Measurements from ENCODE around the gene TXNDC5. TPM values are rescaled to one million over a fixed set of nuclear protein-coding genes. Genes with fewer than 3 reads are reported as not detected.
A peak's percentile ranks its signal among the peaks of the same experiment; 100 is the strongest.

Gene TXNDC5
- total RNA-seq, 1 experiment from 2014 or later, result 162 TPM

DNA sequence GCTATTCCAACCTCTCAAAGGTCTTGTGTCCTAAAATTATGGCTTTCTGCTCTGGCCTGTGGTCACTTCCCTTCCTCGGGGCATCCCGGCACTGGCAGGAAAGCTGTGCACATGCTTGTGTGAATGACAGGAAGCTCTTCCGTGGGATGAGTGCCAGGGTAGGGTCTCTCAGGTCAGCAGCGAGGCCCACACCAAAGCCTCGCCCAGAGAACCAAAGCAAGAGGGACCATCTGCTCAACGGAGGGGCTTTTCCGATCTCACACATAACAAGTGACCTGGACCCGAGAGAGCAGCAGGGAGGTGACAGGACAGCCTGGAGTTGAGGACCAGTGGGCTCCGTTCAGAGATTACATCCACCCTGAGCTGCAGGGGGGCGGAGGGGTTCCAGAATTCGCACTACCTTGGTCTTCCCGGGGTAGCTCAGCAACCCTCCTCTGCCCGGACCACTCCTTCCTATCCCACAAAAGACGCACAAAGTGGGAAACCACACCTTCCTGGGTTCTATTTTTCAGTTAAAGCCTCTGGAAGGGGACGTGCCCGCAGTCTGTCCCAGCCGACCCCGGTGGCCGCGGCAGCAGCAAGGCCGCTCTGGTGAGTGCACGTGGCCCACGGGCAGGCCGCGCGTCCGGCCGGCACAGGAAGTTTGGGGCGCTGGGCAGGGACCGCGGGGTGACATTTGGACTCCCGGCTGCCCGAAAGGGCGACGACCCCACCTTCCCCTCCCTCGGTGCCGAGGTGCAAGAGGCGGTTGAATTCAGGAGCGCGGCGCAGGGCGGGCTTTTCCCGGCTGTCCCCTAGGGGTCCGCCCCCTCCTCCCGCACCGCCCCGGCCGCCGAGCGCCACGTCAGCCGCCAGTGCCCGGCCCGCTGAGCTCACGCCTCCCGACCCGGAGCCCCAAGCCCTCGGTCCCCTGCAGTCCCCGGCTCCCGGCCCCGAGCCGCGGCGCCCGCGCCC lies 988 bp downstream of the TXNDC5 start:
- Histone ChIP-seq H2AFZ (ENCODE audit: low read depth, low read length, poor library complexity, severe bottlenecking) (no peak overlapping the region), H3K4me1 (ENCODE audit: control insufficient read depth in 1 of 2, insufficient read depth in 2 of 2, low read length in 2 of 2) (peaks cover 5 to 24% of the 10 kb centered on the region in 2 experiments), H3K27me3 (ENCODE audit: insufficient read depth, low read length) (peaks cover 20% of the 10 kb centered on the region; the same call in 1 of the 2 replicates), H3K4me3 (replicated peaks in 1 of 2; ENCODE audit: low read depth in 1 of 2, low read length in 2 of 2) (peak overlapping the region; percentile 79 to 94), H3K9me3 (ENCODE audit: control insufficient read depth in 1 of 2, insufficient read depth in 1 of 2, low read depth in 1 of 2, low read length in 2 of 2) (no peaks in the 10 kb centered on the region), H3K79me2 (ENCODE audit: insufficient read depth, low read length) (peaks cover 54% of the 10 kb centered on the region), H4K20me1 (ENCODE audit: insufficient read depth) (peaks cover 6% of the 10 kb centered on the region; the same call in 1 of the 2 replicates), H3K36me3 (ENCODE audit: control insufficient read depth in 1 of 2, insufficient read depth in 2 of 2, low read length in 2 of 2) (peaks cover 0 to 10% of the 10 kb centered on the region in 2 experiments; a peak in 1 of 4 replicates), H3K4me2 (ENCODE audit: low read length) (peak overlapping the region; percentile 91), H3K9ac (ENCODE audit: low read length) (peak overlapping the region; percentile 92), H3K27ac (ENCODE audit: low read depth, low read length) (peak overlapping the region; percentile 87), H3K9me2 (ENCODE audit: insufficient read depth) (no peaks in the 10 kb centered on the region)
- ChIA-PET RAD21 (ENCODE audit: low non-redundant PET in 1 of 2, low total read pairs in 2 of 2, uncharacterized antibody in 2 of 2, unreplicated experiment in 2 of 2) (no interaction called here), POLR2A (no interaction called here), CTCF (interaction anchor here (0.6 kb wide), 1 partner anchor 97 kb away, joined by 3 read pairs; no protein-coding TSS in a partner anchor)
- DNase-seq (ENCODE audit: low read depth, low spot score), result no peak
- no TSS peak for BruUV-seq (replicated peaks)
- ATAC-seq, result peak; percentile 73
- intact Hi-C loops (cut with micrococcal nuclease), result loop anchor here (10.0 kb wide), 1 partner anchor 185 kb away; the partner anchor contains the start of gene BMP6
- peak; percentile 83 for TF ChIP-seq ZFX (IDR thresholded peaks at IDR 0.05)
- TF ChIP-seq POLR2AphosphoS5 (IDR thresholded peaks at IDR 0.05; ENCODE audit: low read depth, low read length), result peak; percentile 45; the same call in 1 of the 2 replicates
- TF ChIP-seq, protein P1, sequence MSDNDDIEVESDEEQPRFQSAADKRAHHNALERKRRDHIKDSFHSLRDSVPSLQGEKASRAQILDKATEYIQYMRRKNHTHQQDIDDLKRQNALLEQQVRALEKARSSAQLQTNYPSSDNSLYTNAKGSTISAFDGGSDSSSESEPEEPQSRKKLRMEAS (IDR thresholded peaks at IDR 0.05), result peak; percentile 94
- peak; percentile 60; the same call in 1 of the 2 replicates for TF ChIP-seq SIN3A (IDR thresholded peaks at IDR 0.05; ENCODE audit: low read depth)
- TF ChIP-seq SRF (IDR thresholded peaks at IDR 0.05; ENCODE audit: low read depth), result no peak

DNA sequence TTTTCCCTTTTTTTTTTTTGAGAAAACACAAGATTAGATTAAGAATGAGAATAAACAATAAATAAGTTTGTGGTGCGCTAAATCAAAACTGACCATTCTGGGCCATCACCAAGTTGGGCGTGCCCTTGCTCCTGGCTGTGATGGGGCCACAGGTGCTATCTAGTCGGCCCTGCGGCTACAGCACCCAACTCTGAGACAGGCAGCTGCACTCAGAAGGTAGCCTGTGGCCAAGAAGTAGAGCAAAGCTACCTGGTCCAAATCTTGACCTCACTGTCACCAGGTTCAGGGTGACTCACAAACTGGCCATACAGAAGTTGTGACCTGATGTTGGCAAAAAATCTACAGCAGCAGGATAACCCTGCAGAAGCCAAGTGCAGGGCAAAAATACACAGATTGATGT lies 3.4 kb downstream of the TXNDC5 start:
- no peaks in the 10 kb centered on the region for H3K9me2 ChIP-seq (ENCODE audit: insufficient read depth)
- ChIA-PET POLR2A (no interaction called here), CTCF (no interaction called here), RAD21 (ENCODE audit: low non-redundant PET in 1 of 2, low total read pairs in 2 of 2, uncharacterized antibody in 2 of 2, unreplicated experiment in 2 of 2) (no interaction called here)
- peaks cover 5 to 24% of the 10 kb centered on the region in 2 experiments for H3K4me1 ChIP-seq (ENCODE audit: control insufficient read depth in 1 of 2, insufficient read depth in 2 of 2, low read length in 2 of 2)
- H3K4me2 ChIP-seq (ENCODE audit: low read length), result no peak overlapping the region
- intact Hi-C loops (cut with micrococcal nuclease), result no loop called here
- H3K79me2 ChIP-seq (ENCODE audit: insufficient read depth, low read length), result peaks cover 78% of the 10 kb centered on the region
- no peak overlapping the region for H3K4me3 ChIP-seq (replicated peaks in 1 of 2; ENCODE audit: low read depth in 1 of 2, low read length in 2 of 2)
- no peak for DNase-seq (ENCODE audit: low read depth, low spot score)
- H3K36me3 ChIP-seq (ENCODE audit: control insufficient read depth in 1 of 2, insufficient read depth in 2 of 2, low read length in 2 of 2), result peaks cover 17 to 35% of the 10 kb centered on the region in 2 experiments; a peak in 3 of 4 replicates
- H3K27me3 ChIP-seq (ENCODE audit: insufficient read depth, low read length), result no peaks in the 10 kb centered on the region
- no peaks in the 10 kb centered on the region for H3K9me3 ChIP-seq (ENCODE audit: control insufficient read depth in 1 of 2, insufficient read depth in 1 of 2, low read depth in 1 of 2, low read length in 2 of 2)
- H2AFZ ChIP-seq (ENCODE audit: low read depth, low read length, poor library complexity, severe bottlenecking), result no peak overlapping the region
- peaks cover 6% of the 10 kb centered on the region; the same call in 1 of the 2 replicates for H4K20me1 ChIP-seq (ENCODE audit: insufficient read depth)
- H3K27ac ChIP-seq (ENCODE audit: low read depth, low read length), result no peak overlapping the region
- H3K9ac ChIP-seq (ENCODE audit: low read length), result no peak overlapping the region
- ATAC-seq, result no peak
- BruUV-seq (replicated peaks), result no TSS peak
- TF ChIP-seq, protein P2, sequence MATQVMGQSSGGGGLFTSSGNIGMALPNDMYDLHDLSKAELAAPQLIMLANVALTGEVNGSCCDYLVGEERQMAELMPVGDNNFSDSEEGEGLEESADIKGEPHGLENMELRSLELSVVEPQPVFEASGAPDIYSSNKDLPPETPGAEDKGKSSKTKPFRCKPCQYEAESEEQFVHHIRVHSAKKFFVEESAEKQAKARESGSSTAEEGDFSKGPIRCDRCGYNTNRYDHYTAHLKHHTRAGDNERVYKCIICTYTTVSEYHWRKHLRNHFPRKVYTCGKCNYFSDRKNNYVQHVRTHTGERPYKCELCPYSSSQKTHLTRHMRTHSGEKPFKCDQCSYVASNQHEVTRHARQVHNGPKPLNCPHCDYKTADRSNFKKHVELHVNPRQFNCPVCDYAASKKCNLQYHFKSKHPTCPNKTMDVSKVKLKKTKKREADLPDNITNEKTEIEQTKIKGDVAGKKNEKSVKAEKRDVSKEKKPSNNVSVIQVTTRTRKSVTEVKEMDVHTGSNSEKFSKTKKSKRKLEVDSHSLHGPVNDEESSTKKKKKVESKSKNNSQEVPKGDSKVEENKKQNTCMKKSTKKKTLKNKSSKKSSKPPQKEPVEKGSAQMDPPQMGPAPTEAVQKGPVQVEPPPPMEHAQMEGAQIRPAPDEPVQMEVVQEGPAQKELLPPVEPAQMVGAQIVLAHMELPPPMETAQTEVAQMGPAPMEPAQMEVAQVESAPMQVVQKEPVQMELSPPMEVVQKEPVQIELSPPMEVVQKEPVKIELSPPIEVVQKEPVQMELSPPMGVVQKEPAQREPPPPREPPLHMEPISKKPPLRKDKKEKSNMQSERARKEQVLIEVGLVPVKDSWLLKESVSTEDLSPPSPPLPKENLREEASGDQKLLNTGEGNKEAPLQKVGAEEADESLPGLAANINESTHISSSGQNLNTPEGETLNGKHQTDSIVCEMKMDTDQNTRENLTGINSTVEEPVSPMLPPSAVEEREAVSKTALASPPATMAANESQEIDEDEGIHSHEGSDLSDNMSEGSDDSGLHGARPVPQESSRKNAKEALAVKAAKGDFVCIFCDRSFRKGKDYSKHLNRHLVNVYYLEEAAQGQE (IDR thresholded peaks at IDR 0.05; ENCODE audit: low read depth), result no peak
- TF ChIP-seq EGR1 (IDR thresholded peaks at IDR 0.05; ENCODE audit: low read depth), result no peak
- TF ChIP-seq EZH2 (IDR thresholded peaks at IDR 0.05), result no peak
